ENCODE data around the gene STK11.

Gene STK11

DNA sequence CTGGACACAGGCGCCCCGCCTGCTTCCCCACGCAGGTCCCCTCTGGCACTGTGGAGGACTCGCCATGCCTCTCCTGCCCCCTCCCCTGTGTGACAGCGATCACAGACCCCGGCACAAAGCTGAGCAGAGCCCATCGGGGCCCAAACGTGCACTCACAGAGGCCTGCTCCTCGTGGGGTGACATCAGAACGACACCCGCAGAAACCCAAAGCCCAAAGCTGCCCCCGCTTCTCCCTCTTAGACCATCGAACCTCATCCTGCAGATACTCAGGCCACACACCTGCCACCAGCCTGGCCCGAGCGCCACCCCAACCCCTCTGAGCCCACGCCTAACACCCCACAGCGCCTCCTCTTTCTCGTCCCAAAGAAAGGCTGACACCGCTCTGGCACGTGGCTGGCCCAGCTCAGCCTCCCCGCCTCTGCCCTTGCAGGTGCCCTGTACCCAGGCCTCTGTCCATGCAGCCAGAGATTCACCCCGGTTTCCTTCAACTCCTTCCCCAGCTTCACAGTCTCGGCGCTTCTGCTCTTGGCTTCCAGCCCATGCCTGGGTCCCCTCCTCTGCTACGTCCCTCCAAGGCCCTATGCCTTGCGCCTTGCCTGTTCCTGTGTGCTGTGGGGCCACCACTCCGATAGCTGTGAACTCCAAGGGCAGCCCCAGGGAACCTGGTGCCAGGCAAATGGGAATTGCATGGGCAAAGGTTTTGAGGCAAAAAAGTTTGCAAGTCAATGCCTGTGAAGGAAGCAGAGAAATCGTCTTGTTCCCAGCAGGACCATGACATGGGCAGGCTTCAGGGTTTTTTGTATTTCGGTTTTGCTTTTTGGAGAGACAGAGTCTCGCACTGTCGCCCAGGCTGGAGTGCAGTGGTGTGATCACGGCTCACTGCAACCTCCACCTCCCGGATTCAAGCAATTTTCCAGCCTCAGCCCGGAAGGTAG lies 33.1 kb downstream of the STK11 start:
- DNase-seq, result no peak

DNA sequence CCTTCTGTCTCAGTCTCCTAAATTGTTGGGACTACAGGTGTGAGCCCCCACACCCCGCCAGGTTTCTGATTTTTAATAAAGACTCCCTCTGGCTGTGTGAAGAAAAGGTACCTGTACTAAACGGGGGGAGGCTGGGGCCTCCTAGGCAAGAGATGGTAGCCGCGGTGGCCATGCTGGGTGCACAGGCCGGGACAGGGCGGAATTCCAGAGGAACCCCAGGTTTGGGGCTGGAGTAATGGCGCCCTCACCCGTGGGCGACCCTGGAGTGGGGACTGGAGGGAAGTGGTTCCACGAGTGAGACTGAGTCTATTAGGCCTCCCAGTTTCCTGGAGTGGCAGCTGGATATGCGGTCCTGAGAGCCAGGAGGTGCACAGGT lies 33.8 kb downstream of the STK11 start:
- no peak for DNase-seq

DNA sequence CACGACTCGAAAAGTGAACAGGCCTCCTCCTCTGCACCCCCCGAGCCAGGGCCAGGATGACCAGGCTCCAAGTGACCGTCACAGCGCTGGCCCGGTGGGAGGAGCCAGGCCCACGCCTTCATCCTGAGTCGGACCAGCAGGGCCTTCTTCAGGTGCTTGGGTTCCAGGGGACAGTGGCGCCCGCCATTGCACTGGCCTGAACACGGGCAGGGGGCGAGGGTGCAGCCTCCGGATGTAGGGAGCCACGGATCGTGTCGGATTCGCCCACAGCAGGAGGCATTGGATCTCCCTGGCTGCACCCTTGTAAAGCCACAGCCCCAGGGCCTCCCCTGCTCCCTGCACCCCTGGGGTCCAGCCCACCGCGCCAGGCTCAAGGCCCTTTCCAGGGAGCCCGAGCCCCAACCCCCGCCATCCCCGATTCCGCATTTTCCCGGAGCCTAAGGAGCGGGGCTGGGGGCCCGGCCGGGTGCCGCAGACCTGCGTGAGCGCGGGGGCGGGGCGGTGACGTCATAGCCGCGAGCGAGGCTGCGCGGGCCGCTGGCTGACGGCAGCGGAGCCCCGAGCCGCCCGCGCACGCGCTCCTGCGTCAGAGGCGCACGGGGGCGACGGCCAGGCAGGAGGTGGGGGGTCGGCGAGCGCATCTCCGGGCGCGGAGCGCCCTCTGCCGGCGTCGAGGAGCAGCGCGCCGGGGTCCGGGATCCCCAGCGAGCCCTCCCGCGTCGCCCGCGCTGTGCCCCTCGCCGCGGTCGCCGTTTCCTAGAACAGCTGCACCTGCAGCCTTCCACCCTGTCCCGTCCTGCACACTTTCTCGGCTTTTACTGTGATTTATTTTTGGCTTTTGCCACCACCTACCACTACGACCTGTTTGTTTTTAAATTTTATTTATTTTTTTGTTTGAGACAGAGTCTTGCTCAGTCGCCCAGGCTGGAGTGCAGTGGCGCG lies 34.5 kb downstream of the STK11 start:
- peak; percentile 94 for DNase-seq

DNA sequence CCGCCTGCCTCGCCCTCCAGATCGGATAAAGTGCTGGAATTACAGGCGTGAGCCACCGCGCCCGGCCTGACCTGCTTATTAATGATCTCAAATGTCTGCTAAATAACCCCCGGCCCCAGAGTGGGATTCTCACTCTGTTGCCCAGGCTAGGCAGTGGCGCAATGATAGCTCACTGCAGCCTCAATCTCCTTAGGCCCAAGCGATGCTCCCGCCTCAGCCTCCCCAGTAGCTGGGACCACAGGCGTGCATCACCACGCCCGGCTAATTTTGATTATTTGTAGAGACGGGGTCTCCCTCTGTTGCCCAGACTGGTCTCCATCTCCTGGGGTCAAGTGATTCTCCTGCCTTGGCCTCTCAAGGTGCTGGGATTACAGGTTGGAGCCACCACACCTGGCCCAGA lies 35.3 kb downstream of the STK11 start:
- DNase-seq, result no peak

DNA sequence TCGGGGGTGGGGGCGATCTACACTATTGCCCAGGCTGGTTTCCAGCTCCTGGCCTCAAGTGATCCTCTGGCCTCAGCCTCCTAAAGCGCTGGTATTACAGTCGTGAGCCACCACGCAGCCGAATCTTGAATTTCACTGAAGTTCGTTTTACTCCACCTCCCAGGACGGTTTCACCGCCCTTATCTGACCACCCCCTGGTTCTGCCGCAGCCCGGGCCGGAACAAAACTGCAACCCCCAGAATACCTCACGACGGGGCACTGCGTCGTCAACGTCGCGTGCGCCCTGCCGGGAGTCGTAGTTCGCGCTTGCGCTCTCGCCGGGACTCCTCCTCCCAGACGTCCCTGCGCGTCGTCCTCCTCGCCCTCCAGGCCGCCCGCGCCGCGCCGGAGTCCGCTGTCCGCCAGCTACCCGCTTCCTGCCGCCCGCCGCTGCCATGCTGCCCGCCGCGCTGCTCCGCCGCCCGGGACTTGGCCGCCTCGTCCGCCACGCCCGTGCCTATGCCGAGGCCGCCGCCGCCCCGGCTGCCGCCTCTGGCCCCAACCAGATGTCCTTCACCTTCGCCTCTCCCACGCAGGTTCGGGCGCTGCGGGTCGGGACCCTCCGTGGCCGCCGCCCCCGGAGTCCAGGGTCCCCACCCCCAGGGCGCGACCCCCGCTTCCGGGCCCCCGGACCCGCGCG lies 36.0 kb downstream of the STK11 start, which contains the start of gene ATP5F1D:
Gene ATP5F1D, plus strand, starts transcription at position 335 of the 679 bp plus-strand sequence. Its CDS starts 100 bp downstream, at position 435.
- peak; percentile 96 for DNase-seq

DNA sequence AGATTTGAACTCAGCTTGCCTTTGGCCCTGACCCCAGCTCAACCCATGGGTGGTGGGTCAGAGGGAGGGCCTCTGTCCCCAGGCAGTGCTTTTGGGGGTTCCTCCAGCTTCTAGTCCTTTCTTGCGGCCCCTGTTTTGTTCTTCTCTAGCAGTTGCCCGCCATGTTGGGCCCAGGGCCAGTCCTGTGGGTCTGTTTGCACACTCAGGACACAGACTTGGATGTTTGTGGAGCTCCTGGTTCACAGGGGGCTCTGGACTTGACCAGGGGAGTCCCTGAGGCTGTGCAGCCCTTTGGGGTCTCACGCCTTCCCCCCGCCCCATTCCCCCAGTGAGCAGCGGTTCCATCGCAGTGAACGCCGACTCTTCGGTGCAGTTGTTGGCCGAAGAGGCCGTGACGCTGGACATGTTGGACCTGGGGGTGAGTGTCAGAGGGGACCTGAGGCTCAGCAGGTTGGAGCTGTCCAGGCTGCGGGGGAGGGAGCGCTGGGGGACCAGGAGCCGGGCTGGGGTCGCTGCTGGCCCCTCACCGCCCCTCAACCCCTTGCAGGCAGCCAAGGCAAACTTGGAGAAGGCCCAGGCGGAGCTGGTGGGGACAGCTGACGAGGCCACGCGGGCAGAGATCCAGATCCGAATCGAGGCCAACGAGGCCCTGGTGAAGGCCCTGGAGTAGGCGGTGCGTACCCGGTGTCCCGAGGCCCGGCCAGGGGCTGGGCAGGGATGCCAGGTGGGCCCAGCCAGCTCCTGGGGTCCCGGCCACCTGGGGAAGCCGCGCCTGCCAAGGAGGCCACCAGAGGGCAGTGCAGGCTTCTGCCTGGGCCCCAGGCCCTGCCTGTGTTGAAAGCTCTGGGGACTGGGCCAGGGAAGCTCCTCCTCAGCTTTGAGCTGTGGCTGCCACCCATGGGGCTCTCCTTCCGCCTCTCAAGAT lies 38.5 kb downstream of the STK11 start:
- peak; percentile 91 for DNase-seq

DNA sequence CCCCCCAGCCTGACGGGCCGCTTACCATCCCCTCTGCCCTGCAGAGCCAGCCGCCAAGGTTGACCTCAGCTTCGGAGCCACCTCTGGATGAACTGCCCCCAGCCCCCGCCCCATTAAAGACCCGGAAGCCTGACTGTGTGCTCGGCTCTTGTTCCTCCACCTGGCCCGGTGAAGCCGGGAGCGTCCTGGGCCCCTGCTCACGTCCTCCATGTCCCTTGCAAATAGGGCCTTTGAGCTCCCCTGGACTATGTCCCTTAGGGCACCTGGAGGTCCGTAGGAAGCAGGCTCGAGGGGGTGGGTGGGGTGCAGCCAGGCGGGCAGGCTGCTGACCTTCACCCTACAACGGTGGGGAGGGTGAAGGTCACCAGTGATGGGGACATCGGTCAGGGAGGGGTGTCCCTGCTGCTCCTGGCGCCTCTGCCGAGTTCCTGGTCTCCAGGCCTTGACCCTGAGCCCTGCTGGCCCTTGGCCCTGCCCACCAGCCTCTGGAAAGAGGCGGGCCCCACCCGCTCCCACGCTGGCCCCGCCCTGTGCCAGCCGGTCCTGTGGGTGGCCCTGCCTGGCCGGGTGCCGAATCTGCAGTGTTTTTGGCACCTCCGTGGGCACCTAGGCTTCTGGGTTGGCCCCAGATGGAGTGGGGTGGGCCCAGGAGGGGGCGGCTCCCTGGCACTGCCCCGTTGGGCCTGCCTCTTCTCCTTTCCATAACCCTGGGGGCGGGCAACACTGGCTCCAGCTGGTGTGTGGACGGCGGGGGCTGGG lies 39.3 kb downstream of the STK11 start:
- DNase-seq, result peak; percentile 72

DNA sequence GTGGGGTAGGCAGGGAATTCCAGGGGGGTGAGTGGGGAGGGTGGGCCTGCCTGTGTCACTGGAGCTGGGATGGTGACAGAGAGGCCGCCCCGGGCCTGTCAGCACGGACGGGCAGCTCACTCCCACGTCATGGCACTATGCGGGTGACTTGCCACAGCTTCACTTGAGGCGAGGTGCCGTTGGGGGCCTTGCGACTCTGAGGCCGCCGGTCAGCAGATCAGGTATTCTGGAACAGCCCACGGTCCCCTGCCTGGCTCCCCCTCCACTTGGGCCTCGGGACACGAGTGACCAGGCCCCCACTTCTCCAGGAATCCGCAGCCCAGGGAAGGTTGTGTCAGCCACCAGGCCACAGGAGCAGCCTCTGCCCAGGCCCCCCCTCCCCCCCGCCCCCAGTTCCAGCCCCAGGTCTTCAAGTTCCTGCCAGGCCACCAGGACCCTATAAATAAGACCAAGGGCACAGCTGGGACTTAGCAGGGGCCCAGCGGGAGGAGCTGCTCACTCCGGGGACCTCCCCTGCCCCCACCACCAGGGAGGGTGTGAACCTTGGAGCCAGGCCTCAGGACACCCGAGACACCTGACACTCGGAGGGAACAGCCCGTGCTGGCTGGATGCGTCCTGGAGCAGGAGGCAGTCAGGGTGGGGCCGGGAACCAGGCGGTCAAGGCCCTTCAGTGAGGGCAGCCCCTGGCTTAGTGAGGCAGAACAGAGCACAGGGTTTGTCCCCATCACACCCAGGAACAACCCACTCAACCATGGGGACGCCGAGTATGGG lies 40.1 kb downstream of the STK11 start:
- DNase-seq, result peak; percentile 82

DNA sequence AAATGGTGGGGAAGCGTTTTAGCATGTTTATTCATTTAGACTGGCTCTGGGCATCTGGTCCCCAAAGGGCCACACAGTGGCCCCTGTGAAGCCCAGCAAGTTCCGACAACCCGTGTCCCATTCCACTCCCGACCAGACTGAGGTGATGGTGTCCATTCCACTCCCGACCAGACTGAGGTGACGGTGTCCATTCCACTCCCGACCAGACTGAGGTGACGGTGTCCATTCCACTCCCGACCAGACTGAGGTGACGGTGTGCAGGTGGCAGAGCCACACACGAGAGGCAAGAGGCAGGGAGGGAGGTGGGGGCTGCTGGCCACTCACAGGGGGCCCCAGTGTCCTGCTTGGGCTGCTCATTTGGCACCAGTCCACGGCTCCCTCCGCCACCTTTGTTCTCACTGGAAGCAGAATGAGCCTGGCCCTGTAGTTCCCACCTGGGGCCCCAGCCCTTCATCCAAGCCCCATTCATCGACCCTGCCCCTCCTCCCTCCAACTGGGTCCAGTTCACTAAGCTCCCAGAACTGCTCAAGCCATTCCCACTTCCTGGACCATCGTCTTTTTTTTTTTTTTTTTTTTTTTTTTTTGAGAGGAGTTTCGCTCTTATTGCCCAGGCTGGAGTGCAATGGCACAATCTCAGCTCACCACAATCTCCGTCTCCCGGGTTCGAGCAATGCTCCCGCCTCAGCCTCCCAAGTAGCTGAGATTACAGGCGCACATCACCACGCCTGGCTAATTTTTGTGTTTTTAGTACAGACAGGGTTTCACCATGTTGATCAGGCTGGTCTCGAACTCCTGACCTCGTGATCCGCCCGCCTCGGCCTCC lies 40.9 kb downstream of the STK11 start:
- DNase-seq, result peak; percentile 55

DNA sequence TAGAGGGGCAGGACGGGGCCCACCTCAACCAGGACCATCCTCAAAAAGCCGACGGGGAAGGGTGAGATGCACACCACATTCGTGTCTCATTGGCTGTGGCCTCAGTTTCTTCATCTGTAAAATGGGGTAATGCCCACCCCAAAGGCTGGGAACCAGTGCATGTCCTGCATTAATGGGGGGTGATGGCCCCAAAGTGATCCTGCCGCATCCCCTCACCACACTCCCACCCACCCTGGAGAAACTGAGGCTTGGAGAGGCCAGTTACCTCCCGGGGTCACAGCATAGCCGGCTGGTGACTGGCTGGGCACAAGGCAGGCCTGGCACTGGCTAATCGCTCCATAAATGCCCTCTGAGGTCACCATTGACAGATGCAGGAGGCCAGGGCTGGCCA lies 42.2 kb downstream of the STK11 start:
- no peak for DNase-seq

DNA sequence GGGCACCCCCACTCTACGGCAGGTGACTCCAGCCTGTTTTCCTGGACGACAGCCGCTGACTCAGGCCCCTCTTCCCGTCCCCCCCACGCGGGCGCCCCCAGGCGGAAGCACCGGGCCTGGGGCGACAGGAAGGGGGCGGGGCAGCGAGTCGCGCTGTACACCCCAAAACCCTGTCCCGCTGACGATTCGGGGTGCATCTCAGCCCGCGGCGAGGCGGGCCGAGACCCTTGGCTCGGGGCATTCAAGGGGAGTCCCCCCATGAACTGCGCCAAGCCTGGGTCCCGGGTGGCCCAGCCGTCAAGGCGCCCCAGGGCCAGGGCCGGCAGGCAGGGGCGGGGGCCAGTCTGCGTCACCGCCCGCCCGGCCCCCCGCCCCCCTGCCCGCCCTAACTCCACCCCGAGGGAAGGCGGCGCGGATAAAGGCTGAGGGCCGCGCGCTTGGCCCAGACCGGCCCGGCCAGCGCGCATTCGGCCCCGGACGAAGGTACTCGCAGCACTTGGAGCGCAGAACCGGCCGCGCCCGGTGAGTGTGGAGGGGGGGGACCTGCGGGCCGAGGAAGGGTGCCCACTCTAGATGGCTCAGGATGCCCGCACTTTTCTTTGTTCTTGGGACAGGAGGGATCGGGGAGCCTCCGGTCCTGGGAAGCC lies 42.7 kb downstream of the STK11 start, which contains the start of gene MIDN:
Gene MIDN, plus strand, starts transcription at position 445 of the 647 bp plus-strand sequence. CDS start 1,714 bp downstream, outside the sequence.
- peak; percentile 83 for DNase-seq

DNA sequence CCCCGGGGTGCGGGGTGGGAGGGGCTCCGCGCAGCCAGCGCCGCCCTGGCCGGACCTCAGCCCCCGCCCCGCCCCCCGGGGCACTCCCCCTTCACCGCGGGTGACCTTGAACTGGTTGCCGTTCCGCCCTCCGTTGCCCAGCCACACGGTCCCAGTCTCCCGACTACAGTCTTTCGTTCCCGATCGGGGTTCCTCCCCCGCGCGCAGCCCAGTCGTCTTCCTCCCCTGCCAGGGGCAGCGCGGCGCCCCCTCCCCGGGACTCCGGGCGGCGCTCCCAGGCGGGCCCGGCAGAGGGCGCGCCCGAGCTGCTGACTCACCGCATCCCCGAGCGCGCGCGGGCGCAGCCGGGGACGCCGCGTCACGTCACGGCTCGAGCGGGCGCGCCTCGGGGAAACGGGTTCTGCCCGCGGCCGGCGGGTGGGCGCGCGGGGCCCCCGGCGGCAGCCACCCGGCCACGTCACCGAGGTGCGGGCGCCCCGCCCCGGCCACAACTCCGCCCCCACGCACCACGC lies 43.3 kb downstream of the STK11 start:
- peak; percentile 89 for DNase-seq

DNA sequence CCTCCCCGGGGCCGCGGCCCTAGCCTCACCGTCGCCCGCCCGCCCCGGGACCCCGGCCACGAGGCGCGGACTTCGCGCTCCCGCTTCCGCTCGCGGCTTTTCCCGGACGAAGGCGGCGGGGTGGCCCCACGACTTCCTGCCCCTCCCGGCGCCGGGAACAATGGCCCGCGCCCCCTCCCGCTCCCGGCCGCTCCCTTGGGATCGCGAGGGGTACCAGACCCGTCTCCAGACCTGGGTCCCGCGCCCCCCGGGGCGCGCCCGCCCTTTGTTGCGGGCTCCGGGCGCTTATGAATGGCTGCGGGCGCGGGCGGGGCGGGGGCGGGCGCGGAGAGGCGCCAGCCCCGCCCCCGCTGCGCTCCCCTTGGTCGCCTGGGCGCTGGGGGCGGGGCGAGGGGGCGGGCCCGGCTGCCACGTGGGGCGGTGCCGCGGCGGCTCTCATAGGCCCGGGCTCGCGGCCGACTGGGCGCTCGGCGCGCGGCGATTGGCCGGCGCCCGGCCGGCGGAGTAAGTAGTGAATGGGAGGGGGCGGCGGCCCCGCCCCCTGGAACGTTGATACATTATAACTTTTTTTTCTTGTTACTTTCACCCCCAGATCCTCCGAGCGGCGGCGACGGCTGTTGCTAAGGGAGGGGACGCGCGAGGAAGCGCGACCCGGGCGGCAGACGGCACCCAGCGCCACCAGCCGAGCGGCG lies 43.9 kb downstream of the STK11 start:
- DNase-seq, result peak; percentile 97

DNA sequence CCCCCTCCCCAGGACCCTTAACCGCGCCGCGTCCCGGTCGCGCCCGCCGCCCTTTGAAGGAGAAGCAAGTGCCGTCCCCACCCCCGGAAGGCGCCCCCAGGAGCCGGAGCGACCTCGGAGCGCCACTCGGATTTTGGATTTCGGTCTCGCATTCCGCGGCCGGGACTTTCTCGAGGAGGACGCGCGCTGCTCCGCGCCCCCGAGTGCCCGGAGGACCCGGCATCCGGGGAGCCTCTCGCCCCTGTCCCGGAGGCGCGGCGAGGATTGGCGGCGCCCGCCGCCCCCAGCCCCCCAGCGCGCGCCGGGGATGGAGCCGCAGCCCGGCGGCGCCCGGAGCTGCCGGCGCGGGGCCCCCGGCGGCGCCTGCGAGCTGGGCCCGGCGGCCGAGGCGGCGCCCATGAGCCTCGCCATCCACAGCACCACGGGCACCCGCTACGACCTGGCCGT lies 44.4 kb downstream of the STK11 start:
- DNase-seq, result no peak

DNA sequence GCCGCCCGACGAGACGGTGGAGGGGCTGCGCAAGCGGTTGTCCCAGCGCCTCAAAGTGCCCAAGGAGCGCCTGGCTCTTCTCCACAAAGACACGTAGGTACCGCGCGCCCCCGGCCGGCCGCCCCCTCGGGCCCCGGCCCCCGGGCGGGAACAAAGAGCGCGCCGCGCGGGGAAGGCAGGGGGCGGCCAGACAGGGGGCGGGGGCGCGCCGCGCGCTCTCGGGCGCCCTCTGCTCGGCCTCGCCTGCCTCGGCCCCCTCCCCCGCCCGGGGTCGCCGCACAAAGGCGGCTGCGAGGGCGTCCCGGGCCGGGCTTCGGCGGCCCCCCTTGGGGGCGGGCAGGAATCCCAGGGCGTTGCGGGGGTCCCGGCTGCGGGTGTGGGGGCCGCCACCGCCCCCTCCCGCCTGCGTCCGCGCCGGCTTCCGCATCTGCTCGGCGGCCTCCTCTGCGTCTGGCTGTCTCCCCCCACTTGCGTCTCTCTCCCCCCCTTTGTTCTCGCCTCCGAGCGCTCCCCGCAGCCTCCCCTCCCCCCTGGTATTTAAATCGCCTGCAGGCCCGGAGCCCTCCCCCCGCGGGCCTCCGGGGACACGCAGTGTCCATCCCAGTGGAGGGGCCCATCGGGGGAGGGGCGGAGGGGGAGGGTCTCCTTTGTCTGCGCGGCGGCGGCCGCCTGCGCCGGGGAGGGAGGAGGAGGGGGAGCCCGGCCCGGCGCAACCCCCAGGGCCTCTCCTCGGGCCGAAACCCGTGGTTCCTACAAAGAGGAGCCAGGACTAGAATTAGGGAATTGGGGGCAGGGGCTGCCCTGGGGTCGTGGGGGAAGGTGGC lies 45.1 kb downstream of the STK11 start:
- peak; percentile 74 for DNase-seq
